GM18499 (cell line): ENCODE measurements around the gene PLA2G2D.
"Not testable (repeated sequence)": the region's sequence is repeated elsewhere in the genome, so short reads cannot be mapped to it uniquely, and the experiment has no call there.

Experiments used
- ATAC-seq: cut with Tn5 transposase; IDR thresholded peaks from one replicate; pipeline ENCODE4 v1.9.1; 2021; ENCODE audit warnings: moderate number of reproducible peaks; ENCODE audit not compliant: insufficient read depth, unreplicated experiment

The PLA2G2D gene

GRCh38 chr1:20143734-20144565, 24.6 kb upstream of the PLA2G2D start:
- no peak for ATAC-seq

GRCh38 chr1:20143318-20143717, 24.0 kb upstream of the PLA2G2D start:
- no peak for ATAC-seq

DNA sequence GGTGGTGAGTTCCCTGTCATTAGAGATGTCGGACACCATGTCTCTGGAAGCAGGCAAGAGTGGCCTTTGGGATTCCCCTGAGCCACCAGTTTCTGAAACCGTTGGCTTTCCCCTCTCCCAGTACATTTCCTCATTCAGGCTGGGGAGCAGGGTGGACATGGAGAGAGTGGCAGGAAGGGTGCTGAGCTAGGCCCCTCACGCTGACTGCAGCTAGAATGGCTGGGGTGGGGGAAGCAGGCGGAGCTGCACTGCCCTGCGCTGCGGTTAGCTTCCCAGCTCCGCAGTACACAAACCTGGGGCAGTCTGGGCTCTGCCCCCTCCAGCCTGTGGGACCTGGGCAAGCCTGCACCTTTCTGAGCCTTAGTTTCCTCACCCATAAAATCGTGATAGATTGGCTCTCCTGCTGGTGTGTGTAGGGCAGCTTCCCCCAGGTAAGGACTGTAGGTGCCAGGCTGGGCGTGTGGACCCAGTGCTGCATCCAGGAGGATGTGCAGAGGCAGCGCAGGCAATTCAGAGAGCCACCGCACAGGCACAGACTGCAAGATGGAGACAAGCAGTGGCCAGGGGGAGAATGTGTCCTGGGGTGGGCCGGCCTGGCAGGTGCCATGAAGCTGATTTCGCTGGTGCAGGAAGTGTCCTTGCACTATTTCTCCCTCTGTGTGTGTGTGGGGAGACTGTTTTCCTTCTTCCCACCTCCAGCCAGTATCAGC, 22.8 kb upstream of the PLA2G2D start:
- ATAC-seq: no peak

- no peak for ATAC-seq
Measured at GRCh38 chr1:20141466-20141865, 22.1 kb upstream of the PLA2G2D start.

GRCh38 chr1:20141001-20141400, 21.7 kb upstream of the PLA2G2D start:
- no peak for ATAC-seq

GRCh38 chr1:20139776-20140612, 20.7 kb upstream of the PLA2G2D start:
- no peak for ATAC-seq

DNA sequence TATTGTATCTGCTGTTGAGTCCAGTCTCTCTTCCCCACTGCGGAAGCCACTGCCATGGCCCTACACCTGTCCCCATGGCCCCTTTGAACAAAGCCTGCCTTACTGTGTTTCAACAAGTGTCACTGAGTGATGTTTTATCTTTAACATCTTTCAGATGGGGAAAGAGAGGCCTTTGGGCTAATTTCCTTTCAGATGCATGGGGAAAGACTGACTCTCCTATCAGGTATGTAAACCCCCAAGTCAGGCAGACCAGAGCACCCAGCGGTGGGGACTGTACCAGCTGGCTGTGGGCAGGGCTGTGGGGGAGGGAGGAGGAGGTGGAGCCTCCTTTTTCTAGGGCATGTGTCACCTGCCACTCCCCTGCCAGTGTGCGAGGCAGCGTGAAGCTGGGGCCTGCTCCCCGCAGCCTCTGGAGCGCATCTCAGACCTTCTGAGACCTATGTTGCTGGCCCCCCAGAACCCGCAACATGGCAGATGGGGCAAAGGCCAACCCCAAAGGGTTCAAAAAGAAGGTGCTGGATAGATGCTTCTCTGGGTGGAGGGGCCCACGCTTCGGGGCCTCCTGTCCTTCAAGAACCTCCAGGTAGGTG, 19.7 kb upstream of the PLA2G2D start, which contains the start of gene PLA2G2F:
Gene PLA2G2F, plus strand, starts transcription at position 363 of the 590 bp plus-strand sequence. Its CDS starts 105 bp downstream, at position 468.
- no peak for ATAC-seq

DNA sequence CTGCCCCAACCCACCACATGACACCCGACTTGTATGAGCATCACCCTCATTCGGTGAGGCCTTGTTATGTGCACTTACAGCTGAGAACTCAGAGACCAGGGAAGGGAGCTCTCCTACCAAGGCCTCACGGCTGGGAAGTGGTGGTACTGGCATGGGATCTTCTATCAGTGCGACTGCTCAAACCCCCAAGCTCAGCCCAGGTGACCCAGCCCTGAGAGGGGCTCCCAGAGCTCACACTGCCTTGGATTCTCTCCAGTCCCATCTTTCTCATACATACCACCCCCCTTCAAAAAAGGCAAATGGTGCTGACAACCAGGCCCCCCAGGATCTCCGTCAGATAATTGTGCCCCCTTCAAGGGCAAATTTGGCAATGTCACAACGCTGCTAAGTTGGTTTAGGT, 19.0 kb upstream of the PLA2G2D start:
- ATAC-seq: no peak

DNA sequence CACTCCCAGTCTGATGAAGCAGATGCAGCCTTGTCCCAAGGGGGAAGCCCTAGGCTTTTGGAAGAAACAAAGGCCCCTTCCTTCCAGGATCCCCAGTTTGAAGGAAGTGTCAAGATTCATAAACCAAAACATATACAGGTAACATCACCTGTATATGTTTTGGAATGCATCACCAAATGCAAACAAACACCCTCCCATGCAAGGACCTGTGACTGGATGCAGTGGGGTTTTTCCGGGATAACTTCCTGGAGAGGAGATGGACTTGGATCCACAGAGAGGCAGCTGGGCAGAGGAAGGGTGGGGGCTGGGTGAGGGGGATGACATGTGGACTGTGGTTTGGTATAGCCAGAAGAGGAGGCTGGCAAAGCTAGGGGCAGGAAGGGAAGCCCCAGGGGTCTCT, 18.3 kb upstream of the PLA2G2D start:
- ATAC-seq: no peak

- no peak for ATAC-seq
Measured at GRCh38 chr1:20137055-20137454, 17.7 kb upstream of the PLA2G2D start.

DNA sequence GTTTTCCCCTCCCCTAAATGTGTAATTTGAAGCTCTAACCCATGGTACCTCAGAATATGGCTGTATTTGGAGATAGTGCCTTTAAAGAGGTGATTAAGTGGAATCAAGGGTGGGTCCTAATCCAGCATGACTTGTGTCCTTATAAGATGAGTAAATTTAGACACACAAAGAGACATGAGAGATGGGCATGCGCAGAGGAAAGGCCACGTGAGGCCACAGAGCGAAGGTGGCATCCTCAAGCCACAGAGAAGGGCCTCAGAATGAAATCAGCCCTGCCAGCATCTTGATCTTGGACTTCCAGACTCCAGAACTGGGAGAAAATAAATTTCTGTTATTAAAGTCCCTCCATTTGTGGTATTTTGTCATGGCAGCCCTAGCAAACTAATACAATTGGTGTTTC, 16.9 kb upstream of the PLA2G2D start:
- ATAC-seq: no peak

DNA sequence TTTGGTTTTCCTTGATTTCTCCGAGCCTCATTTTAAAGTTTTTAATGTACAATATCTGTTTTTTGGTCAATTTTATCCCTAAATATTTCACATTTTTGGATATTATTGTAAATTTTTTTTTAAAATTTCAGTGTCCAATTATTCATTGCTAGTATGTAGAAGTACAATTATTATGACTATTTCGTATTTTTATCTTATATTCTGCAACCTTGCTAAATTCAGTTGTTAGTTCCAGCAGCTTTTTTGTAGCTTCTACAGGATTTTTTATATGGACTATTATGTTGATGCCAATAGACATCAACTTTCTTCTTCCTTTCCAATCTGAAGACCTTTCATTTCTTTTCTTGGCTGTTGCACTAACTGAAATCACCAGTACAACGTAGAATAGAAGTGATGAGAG, 15.7 kb upstream of the PLA2G2D start:
- no peak for ATAC-seq

GRCh38 chr1:20130518-20130917, 11.2 kb upstream of the PLA2G2D start:
- ATAC-seq: not testable (repeated sequence)

GRCh38 chr1:20126806-20127440, 7.6 kb upstream of the PLA2G2D start:
- no peak for ATAC-seq

GRCh38 chr1:20126041-20126805, 6.9 kb upstream of the PLA2G2D start:
- ATAC-seq: no peak

- no peak for ATAC-seq
Measured at GRCh38 chr1:20125100-20125499, 5.8 kb upstream of the PLA2G2D start.

- no peak for ATAC-seq
Measured at GRCh38 chr1:20124456-20125057, 5.2 kb upstream of the PLA2G2D start.

- ATAC-seq: no peak
Measured at GRCh38 chr1:20123722-20124455, 4.6 kb upstream of the PLA2G2D start.
